ENCODE results near the gene TOMM20. TPM values are rescaled to one million over a fixed set of nuclear protein-coding genes. Genes with fewer than 3 reads are reported as not detected.

Gene TOMM20
- total and polyA plus RNA-seq, 9 of the 15 experiments (the other 6 are each of a cell fraction or from before 2014, with no cell fraction given), result 70.6 to 334 (median 159) TPM

DNA sequence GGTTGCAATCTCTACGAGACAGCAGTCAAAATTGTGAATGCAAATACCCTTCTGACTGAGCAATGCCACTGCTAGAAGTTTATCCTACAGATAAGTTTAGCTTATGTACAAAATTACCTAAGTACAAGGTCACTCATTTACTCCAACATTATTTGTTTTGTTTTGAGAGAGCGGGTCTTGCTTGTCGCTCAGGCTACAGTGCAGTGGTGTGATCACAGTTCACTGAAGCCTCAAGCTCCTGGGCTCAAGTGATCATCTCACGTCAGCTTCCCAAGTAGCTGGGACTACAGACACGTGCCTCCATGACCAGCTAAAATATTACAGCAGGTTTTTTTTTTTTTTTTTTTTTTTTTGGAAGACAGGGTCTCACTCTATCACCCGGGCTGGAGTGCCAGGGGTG lies 17.0 kb upstream of the TOMM20 start (continued):
- no peak for TF ChIP-seq CREBBP (IDR thresholded peaks at IDR 0.05; ENCODE audit: low read depth, low read length)

DNA sequence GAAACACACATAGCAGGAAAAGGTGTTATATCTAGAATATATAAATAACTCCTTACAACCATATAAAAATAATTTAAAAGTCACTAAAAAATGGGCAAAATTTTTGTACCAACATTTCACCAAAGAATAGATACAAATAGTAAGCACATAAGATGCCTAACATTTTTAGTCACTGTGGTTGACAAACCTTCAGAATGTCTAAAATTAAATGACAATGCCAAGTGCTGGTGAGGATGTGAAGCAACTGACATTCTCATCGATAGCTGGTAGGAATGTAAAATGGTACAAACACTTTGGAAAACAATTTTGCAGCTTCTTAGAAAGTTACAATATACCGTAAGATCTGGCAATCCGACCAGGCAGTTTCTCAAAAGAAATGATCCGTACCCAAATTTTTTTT lies 14.4 kb upstream of the TOMM20 start:
- POLR2A ChIA-PET, result interaction anchor here (3.2 kb wide), 1 partner anchor 10 kb away, joined by 13 read pairs; no protein-coding TSS in a partner anchor
- TF ChIP-seq FUS (optimal IDR thresholded peaks at IDR 0.05; ENCODE audit: low read depth, low read length), result no peak
- TF ChIP-seq, protein P1, sequence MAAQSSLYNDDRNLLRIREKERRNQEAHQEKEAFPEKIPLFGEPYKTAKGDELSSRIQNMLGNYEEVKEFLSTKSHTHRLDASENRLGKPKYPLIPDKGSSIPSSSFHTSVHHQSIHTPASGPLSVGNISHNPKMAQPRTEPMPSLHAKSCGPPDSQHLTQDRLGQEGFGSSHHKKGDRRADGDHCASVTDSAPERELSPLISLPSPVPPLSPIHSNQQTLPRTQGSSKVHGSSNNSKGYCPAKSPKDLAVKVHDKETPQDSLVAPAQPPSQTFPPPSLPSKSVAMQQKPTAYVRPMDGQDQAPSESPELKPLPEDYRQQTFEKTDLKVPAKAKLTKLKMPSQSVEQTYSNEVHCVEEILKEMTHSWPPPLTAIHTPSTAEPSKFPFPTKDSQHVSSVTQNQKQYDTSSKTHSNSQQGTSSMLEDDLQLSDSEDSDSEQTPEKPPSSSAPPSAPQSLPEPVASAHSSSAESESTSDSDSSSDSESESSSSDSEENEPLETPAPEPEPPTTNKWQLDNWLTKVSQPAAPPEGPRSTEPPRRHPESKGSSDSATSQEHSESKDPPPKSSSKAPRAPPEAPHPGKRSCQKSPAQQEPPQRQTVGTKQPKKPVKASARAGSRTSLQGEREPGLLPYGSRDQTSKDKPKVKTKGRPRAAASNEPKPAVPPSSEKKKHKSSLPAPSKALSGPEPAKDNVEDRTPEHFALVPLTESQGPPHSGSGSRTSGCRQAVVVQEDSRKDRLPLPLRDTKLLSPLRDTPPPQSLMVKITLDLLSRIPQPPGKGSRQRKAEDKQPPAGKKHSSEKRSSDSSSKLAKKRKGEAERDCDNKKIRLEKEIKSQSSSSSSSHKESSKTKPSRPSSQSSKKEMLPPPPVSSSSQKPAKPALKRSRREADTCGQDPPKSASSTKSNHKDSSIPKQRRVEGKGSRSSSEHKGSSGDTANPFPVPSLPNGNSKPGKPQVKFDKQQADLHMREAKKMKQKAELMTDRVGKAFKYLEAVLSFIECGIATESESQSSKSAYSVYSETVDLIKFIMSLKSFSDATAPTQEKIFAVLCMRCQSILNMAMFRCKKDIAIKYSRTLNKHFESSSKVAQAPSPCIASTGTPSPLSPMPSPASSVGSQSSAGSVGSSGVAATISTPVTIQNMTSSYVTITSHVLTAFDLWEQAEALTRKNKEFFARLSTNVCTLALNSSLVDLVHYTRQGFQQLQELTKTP (IDR thresholded peaks at IDR 0.05; ENCODE audit: low read depth in 1 of 2, partially characterized antibody in 2 of 2), result no peak
- no peak for TF ChIP-seq ZNF699 (CRISPR knock-in tag; IDR thresholded peaks at IDR 0.05; ENCODE audit: insufficient replicate concordance)
- TF ChIP-seq ERF (CRISPR knock-in tag; IDR thresholded peaks at IDR 0.05), result no peak
- Histone ChIP-seq H3K4me2 (ENCODE audit: insufficient read depth, low read length) (no peak overlapping the region), H3K36me3 (ENCODE audit: control insufficient read depth, insufficient read depth, low read length) (peaks cover 84% of the 10 kb centered on the region), H3K9ac (ENCODE audit: insufficient read depth in 1 of 2, low read depth in 2 of 2, low read length in 2 of 2) (no peak overlapping the region), H3K9me3 (replicated peaks; ENCODE audit: control insufficient read depth, insufficient read depth, low read depth, low read length) (0 out of 2 replicates have a peak, but pooled peaks cover 2% of the 10 kb centered on the region), H3K4me3 (no peak overlapping the region), H3K27me3 (ENCODE audit: control insufficient read depth in 2 of 2, insufficient read depth in 2 of 2, low read length in 2 of 2) (no peaks in the 10 kb centered on the region), H3K9me1 (ENCODE audit: control insufficient read depth, insufficient read depth, low read length) (no peaks in the 10 kb centered on the region), H2AFZ (ENCODE audit: low read depth, low read length) (no peak overlapping the region), H4K20me1 (replicated peaks; ENCODE audit: control insufficient read depth, insufficient read depth, low read length) (no peaks in the 10 kb centered on the region; the same call in 1 of the 2 replicates), H3K27ac (ENCODE audit: extremely low read depth, low read depth, low read length) (no peak overlapping the region), H3K4me1 (replicated peaks in 1 of 2; ENCODE audit: control insufficient read depth in 2 of 2, insufficient read depth in 2 of 2, low read length in 2 of 2) (no peaks in the 10 kb centered on the region), H3K79me2 (ENCODE audit: control insufficient read depth, insufficient read depth, low read length) (peaks cover 10% of the 10 kb centered on the region; the same call in 2 of the 3 replicates)
- WGBS (ENCODE audit: insufficient coverage, low coverage, missing lambda C conversion rate), result 89% methylated on average over 4 of the region's 4 CpGs
- in situ Hi-C loops (cut with MboI), result no loop called here
- no TSS peak for BruUV-seq (replicated peaks)
- FAIRE-seq (no peak), ATAC-seq (no peak), DNase-seq (ENCODE audit: extremely low read depth in 1 of 4, low spot score in 3 of 4) (no peak)
- CTCF ChIA-PET (ENCODE audit: low intra/inter-chr PET ratio), result no interaction called here
- intact Hi-C loops (cut with micrococcal nuclease), result no loop called here
